ENCODE measurements around the gene IFNLR1.
A peak's percentile ranks its signal among the peaks of the same experiment; 100 is the strongest.
"Not testable (repeated sequence)": the region's sequence is repeated elsewhere in the genome, so short reads cannot be mapped to it uniquely, and the experiment has no call there.

IFNLR1 gene

DNA sequence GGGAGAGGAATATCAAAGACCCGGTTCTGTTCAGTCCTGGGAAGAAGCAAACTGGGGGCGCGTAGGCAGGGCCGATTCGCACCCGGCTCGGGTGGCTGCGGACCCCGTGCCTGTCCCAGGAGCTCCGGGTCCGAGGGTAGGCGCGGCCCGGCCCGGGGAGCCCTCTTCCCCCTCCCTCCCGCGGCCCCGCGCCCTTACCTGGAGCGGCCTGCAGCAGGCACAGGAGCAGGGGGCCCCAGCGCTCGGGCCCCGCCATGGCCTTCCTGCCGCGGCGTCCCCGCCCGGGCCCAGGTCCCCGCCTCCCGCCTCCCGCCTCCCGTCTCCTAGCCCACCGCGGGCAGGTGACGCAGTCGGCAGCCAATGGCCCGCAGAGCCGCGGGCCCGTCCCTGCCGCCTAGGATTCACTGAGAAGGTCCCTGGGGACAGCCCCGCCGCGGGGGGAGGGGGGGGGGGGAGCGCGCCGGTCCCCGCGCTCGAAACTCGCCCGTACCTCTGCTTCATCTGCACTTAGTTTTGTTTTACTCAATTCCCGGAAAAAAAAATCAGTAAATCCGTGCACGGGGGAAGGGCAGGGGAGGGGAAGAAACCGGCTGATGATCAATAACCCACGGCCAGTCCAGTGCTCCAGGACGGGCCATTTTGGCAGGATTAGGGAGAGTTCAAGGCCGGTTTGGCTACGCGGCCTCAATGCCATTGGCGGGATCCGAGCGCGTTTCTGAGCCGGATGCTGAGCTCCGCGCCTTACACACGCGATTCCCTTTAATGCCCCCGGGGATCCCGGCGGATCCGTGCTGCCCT lies at the start of gene IFNLR1:
IFNLR1 (minus strand) TSS at position 297 of the 798 bp plus-strand sequence; CDS start at position 256, 41 bp downstream.
- DNase-seq (ENCODE audit: low read depth in 3 of 3, low spot score in 1 of 3), result peak in 2 of 3 donors; percentile 29 to 65

GRCh38 chr1:24235921-24236788 lies 49.1 kb upstream of the IFNLR1 start:
- no peak for DNase-seq (ENCODE audit: low read depth in 3 of 3, low spot score in 1 of 3)

DNA sequence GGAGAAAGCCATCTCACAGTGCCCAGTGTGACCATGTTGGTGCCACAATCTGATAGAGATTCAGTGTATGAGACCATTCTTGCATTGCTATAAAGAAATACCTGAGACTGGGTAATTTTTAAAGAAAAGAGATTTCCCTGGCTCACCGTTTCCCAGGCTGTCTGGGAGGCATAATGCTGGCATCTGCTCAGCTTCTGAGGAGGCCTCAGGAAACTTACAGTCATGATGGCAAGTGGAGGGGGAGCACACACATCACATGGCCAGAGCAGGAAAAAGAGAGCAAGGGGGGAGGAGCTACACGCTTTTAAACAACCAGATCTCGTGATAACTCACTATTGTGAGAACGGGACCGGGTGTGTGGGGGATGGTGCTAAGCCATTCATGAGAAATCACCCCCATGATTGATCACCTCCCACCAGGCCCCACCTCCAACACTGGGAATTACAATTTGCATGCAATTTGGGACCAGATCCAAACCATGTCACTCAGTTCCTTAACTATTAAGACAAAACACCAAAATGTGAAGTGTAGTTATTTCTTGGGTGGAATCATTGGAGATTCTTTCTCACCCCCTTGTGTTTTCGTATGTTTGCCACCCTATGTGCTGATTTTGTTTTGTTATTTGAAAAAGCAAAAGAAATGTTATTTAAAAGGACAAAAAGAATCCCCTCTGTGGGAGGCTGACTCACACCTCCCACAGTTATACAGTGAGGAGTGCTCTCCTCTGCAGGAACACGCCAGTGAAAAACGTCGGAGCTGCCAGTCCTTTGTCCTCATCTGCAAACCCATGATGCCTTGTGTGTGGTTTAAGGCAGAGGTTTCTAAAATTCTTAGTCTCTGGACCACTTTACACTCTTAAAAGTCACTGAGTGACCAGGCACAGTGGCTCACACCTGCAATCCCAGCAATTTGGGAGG lies 46.9 kb upstream of the IFNLR1 start:
- DNase-seq (ENCODE audit: low read depth in 3 of 3, low spot score in 1 of 3), result no peak

GRCh38 chr1:24231701-24232100 lies 44.6 kb upstream of the IFNLR1 start:
- DNase-seq (ENCODE audit: low read depth in 3 of 3, low spot score in 1 of 3), result no peak

DNA sequence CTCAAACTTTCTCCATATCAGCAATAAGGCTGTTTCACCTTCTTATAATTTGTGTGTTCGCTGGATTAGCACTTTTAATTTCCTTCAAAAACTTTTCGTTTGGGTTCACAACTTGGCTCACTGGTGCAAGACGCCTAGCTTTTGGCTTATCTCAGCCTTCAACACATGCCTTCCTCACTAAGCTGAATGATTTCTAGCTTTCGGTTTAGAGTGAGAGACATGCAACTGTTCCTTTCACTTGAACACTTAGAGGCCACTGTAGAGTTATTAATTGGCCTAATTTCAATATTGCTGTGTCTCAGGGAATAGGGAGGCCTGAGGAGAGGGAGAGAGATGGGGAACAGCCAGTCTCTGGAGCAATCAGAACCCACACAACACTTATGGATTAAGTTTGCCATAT lies 41.2 kb upstream of the IFNLR1 start:
- no peak for DNase-seq (ENCODE audit: low read depth in 3 of 3, low spot score in 1 of 3)

DNA sequence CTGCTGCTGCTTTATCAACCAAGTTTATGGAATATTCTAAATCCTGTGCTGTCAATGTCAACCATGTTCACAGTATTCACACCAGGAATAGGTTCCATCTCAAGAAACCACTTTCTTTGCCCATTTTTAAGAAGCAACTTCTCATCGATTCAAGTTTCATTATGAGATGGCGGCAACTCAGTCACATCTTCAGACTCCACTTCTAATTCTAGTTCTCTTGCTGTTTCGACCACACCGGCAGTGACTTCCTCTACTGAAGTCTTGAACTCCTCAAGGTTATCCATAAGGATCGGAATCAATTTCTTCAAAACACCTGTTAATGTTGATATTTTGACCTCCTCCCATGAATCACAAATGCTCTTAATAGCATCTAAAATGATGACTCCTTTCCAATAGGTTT lies 39.7 kb upstream of the IFNLR1 start:
- DNase-seq (ENCODE audit: low read depth in 3 of 3, low spot score in 1 of 3), result no peak

DNA sequence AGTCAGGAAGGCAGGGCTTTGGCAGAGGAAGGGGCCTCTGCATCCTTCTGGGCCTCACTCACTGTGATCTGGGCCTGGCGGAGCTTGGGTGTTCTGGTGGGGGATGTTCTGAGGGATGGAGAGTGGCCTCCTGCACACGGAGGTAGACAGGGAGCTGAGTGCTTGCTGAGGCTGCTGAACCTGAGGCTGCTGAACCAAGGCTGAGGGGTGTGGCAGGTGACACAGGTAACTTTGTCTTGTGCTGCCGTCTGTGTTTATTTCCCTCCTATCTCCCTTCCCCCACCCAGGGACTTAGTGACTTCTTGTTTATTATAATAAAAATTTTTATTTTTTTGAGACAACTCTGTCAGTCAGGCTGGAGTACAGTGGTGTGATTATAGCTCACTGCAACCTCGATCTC lies 37.7 kb upstream of the IFNLR1 start:
- DNase-seq (ENCODE audit: low read depth in 3 of 3, low spot score in 1 of 3), result no peak

- no peak for DNase-seq (ENCODE audit: low read depth in 3 of 3, low spot score in 1 of 3)
Measured at GRCh38 chr1:24224086-24224485, 37.0 kb upstream of the IFNLR1 start.

DNA sequence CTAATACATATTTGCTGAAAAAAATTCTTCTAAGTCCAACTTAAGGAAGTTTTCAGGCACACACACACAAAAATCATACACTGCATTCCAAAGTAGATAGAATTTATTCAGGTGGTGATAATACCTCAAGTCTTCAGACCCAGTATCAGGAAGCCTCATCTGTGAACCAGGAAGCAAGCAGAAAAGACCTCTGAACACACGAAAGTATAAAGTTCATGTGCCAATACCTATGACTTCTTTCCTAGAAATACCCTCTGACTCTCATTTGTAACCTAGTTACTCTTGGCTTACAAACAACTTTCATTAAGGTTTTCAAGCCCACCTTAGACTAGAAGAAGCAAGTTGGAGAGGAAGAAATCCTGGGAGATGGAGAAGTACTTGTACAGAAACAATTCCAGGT lies 35.7 kb upstream of the IFNLR1 start:
- DNase-seq (ENCODE audit: low read depth in 3 of 3, low spot score in 1 of 3), result no peak

- no peak for DNase-seq (ENCODE audit: low read depth in 3 of 3, low spot score in 1 of 3)
Measured at GRCh38 chr1:24222008-24222605, 35.0 kb upstream of the IFNLR1 start.

DNA sequence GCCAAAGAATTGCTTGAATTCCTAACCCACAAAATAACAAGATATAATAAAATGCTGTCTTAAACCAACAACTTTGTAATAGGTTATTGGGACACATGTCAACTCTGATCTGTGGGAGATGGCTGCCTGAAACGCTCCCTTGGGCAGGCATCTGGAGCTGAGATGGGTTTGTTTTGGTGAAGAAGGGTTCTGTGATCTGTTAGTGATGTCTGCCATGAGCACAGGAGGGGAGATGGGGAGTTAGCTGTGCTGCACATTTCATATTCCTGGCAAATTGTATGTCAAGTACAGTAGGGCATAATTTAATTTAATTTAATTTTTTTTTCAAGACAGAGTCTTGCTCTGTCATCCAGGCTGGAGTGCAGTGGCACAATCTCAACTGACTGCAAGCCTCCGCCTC lies 34.2 kb upstream of the IFNLR1 start:
- no peak for DNase-seq (ENCODE audit: low read depth in 3 of 3, low spot score in 1 of 3)

- DNase-seq (ENCODE audit: low read depth in 3 of 3, low spot score in 1 of 3), result no peak
Measured at GRCh38 chr1:24216276-24217074, 29.4 kb upstream of the IFNLR1 start.

DNA sequence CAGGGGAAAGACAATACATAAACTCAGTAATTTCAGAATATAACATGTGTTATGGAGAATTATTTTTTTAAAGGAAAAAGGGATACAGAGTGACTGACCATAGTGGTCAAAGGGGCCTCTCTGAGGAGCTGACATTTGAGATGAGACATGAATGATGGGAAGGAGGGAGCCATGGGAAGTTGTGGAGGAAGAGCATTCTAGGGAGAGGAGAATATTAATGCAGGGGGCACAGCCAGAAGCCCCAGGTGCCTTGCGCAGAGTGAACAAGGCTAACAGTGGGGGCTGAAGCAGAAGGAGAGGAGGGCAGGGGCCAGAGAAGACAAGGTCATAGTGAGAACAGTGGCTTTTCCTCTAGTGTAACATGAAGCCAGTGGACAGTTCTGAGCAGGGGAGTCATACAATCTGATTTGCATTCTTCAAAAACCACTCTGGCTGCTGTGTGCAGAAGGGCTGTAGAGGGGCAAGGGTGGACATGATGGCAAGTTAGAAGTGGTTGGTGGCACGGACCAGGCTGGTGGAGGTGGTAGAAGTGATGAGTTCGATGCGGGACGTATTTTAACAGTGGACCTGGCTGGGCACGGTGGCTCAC lies 28.2 kb upstream of the IFNLR1 start:
- no peak for DNase-seq (ENCODE audit: low read depth in 3 of 3, low spot score in 1 of 3)

GRCh38 chr1:24212376-24212775 lies 25.3 kb upstream of the IFNLR1 start:
- DNase-seq (ENCODE audit: low read depth in 3 of 3, low spot score in 1 of 3), result no peak

- DNase-seq (ENCODE audit: low read depth in 3 of 3, low spot score in 1 of 3), result no peak
Measured at GRCh38 chr1:24210195-24210627, 23.1 kb upstream of the IFNLR1 start.

- no peak for DNase-seq (ENCODE audit: low read depth in 3 of 3, low spot score in 1 of 3)
Measured at GRCh38 chr1:24209097-24209496, 22.0 kb upstream of the IFNLR1 start.

DNA sequence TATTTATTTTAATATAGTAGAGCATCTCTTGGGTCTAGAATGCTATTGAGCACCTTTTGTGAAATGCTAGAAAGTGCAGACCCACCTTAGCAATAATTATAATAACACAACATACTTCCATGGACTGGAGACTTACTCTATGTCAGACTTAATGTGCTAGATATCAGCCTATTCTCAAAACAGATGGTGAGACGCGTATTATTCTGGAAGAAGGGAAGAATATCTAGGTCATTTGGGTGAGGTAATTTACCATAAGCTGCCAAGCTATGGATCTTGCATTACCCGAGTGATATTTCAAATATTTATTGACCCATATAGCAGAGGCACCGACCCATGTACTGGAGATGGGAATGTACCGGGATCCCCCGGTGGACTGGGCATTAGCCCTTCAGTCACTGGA lies 20.6 kb upstream of the IFNLR1 start:
- no peak for DNase-seq (ENCODE audit: low read depth in 3 of 3, low spot score in 1 of 3)

DNA sequence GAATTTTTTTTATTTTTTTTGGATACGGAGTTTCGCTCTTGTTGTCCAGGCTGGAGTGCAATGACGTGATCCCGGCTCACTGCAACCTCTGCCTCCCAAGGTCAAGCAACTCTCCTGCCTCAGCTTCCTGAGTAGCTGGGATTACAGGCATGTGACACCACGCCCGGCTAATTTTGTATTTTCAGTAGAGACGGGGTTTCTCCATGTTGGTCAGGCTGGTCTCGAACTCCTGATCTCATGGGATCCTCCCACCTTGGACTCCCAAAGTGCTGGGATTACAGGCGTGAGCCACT lies 20.3 kb upstream of the IFNLR1 start:
- not testable (repeated sequence) for DNase-seq (ENCODE audit: low read depth in 3 of 3, low spot score in 1 of 3)

DNA sequence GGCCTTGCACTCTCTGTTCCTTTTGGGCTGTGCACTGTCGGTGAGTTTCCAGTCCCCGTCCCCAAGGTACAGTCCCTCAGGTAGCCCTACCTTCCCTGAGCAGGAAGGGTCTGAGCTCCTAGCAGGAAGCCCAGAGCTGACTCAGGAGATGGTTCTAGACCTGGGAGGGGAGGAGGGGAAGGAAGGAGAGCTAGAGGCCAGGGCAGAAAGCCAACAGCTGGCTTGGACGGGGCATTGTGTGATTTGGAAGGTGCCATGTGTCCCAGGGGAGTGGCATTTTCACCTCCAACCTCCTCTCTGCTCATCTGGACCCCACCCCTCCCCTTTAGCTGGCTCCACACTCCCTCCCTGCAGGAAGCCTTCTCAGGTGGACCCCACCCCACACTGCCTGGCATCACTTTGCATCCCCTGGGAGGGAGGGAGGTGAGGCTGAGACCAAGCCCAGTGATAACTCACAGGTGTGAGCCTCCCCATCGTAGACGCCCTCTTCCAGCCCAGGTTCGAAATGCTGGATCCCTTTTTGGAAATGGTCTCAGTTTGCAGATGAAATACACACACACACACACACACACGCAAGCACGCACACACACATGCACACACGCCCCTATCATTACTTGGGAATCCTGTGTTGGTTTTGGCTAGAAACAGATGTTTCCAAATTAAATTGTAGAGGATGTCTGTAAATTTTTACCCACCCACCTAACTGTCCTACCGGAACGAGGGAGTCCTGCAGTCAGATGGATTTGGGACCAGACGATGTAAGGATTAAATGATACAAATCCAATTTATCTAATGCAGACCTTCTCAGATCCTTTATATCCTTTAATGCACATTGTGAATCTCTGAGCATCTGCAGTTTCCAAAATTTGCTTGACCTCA lies 19.7 kb upstream of the IFNLR1 start:
- DNase-seq (ENCODE audit: low read depth in 3 of 3, low spot score in 1 of 3), result no peak
